ENCODE results near the gene IL7R.

- TF ChIP-seq, protein P1, sequence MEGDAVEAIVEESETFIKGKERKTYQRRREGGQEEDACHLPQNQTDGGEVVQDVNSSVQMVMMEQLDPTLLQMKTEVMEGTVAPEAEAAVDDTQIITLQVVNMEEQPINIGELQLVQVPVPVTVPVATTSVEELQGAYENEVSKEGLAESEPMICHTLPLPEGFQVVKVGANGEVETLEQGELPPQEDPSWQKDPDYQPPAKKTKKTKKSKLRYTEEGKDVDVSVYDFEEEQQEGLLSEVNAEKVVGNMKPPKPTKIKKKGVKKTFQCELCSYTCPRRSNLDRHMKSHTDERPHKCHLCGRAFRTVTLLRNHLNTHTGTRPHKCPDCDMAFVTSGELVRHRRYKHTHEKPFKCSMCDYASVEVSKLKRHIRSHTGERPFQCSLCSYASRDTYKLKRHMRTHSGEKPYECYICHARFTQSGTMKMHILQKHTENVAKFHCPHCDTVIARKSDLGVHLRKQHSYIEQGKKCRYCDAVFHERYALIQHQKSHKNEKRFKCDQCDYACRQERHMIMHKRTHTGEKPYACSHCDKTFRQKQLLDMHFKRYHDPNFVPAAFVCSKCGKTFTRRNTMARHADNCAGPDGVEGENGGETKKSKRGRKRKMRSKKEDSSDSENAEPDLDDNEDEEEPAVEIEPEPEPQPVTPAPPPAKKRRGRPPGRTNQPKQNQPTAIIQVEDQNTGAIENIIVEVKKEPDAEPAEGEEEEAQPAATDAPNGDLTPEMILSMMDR (IDR thresholded peaks at IDR 0.05) = no peak
- TF ChIP-seq EP300 (IDR thresholded peaks at IDR 0.05) (no peak), POLR2A (IDR thresholded peaks at IDR 0.05) (no peak), POLR2AphosphoS5 (IDR thresholded peaks at IDR 0.05) (no peak)
These were observed 29.7 kb downstream of the IL7R start for GRCh38 chr5:35886381-35886780.
